GM06990 (cell line): Measurements from ENCODE around the gene ANKRD39.

Source experiments
- DNase-seq: peaks from one replicate; pipeline ENCODE4 v3.0.0-alpha.2; 2011; ENCODE audit not compliant: insufficient read length; ENCODE audit errors: extremely low read depth
- H3K27me3 ChIP-seq: replicated peaks from 2 replicates; pipeline ENCODE4 v1.6.0; 2011; ENCODE audit warnings: low read length; ENCODE audit not compliant: control insufficient read depth, insufficient read depth
- H3K36me3 ChIP-seq: 2 replicates; pipeline ENCODE4 v1.5.1; 2011; ENCODE audit warnings: low read length; ENCODE audit not compliant: control insufficient read depth, insufficient read depth
- H3K4me3 ChIP-seq: replicated peaks from 2 replicates; pipeline ENCODE4 v1.5.1; 2011; ENCODE audit warnings: low read depth, mild to moderate bottlenecking, control low read depth, low read length
- CTCF ChIP-seq: IDR thresholded peaks from 2 replicates; pipeline ENCODE4 v1.5.1; 2011; ENCODE audit warnings: low read length, control low read depth, mild to moderate bottlenecking, inconsistent platforms; ENCODE audit not compliant: insufficient read depth, poor library complexity, severe bottlenecking

ANKRD39 gene

GRCh38 chr2:96825057-96825456, 32.8 kb downstream of the ANKRD39 start:
- H3K36me3 ChIP-seq: peaks cover 22% of the 10 kb centered on the region
- no peaks in the 10 kb centered on the region for H3K27me3 ChIP-seq
- no peak for TF ChIP-seq CTCF
- DNase-seq: no peak
- H3K4me3 ChIP-seq: no peak overlapping the region

DNA sequence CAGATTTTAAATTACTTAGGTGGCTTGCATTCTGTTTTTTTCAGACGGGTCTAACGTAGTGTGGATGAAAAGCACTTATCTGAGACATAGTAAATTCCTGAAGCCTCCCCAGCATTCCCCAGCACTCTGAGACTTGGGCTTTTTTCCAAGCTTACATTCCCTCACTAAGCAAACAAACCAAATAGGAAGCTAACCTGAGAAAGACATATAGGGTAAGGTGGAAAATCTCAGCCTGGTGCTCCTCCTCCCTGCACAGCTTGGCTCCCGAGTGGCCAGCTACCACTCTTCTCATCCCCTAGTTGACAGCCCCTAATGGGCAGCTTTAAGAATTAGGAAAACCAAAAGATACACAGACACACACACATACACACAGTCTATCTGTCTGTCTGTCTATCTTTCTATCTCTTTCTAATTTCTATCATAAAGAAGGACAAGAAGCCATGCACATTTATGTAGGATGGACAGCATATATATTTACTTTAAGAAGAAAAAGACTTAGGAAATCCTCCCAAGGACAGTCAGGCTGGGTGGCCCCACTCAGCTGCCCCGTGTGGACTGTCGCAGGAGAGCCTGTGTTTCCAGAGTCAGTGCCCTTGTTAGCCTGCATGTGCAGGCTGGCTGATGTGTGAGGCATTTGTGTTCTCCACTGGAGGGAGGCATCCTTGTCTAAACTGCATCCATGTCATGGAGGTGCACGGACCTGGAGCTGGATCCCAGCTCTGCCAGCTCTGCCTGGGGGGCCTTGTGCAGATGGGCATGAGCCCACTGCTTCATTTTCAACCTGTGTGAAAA, 33.5 kb downstream of the ANKRD39 start:
- no peak for DNase-seq
- no peaks in the 10 kb centered on the region for H3K27me3 ChIP-seq
- no peak for TF ChIP-seq CTCF
- no peak overlapping the region for H3K4me3 ChIP-seq
- H3K36me3 ChIP-seq: peaks cover 20% of the 10 kb centered on the region

DNA sequence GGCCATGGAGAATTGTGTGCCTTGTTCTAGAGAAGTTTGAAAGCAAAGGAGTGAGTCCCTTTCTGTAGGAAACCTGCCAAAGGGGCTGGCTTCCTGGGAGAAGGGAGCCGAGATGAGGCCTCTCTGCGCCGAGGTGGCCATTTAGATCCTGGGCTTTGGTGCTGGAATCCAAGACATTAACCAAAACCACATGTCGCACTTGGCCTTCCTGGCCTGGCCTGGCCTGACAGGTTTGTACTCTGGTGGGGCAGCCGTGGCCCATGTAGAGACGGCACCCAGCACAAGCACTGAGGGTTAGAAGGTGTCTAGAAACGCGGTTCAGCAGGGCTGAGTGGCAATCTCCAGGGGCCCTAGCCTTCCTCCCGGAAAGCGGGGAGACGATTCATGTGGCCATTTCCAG, 34.6 kb downstream of the ANKRD39 start:
- H3K36me3 ChIP-seq: peaks cover 16% of the 10 kb centered on the region
- no peak for TF ChIP-seq CTCF
- no peak overlapping the region for H3K4me3 ChIP-seq
- H3K27me3 ChIP-seq: no peaks in the 10 kb centered on the region
- DNase-seq: no peak

GRCh38 chr2:96822786-96823185, 35.0 kb downstream of the ANKRD39 start:
- Histone ChIP-seq H3K36me3 (peaks cover 13% of the 10 kb centered on the region), H3K4me3 (no peak overlapping the region)
- no peak for TF ChIP-seq CTCF

GRCh38 chr2:96821113-96821675, 36.6 kb downstream of the ANKRD39 start:
- H3K27me3 ChIP-seq: no peaks in the 10 kb centered on the region
- no peak overlapping the region for H3K4me3 ChIP-seq
- no peak for TF ChIP-seq CTCF

More at GRCh38 chr2:96822786-96823185, 35.0 kb downstream of the ANKRD39 start:
- no peaks in the 10 kb centered on the region for H3K27me3 ChIP-seq
- no peak for DNase-seq

More at GRCh38 chr2:96821113-96821675, 36.6 kb downstream of the ANKRD39 start:
- H3K36me3 ChIP-seq: peaks cover 8% of the 10 kb centered on the region; the same call in 1 of the 2 replicates
- DNase-seq: no peak
